ENCODE measurements around the gene CLCNKB.
"Not testable (repeated sequence)": the region's sequence is repeated elsewhere in the genome, so short reads cannot be mapped to it uniquely, and the experiment has no call there.

Gene CLCNKB

DNA sequence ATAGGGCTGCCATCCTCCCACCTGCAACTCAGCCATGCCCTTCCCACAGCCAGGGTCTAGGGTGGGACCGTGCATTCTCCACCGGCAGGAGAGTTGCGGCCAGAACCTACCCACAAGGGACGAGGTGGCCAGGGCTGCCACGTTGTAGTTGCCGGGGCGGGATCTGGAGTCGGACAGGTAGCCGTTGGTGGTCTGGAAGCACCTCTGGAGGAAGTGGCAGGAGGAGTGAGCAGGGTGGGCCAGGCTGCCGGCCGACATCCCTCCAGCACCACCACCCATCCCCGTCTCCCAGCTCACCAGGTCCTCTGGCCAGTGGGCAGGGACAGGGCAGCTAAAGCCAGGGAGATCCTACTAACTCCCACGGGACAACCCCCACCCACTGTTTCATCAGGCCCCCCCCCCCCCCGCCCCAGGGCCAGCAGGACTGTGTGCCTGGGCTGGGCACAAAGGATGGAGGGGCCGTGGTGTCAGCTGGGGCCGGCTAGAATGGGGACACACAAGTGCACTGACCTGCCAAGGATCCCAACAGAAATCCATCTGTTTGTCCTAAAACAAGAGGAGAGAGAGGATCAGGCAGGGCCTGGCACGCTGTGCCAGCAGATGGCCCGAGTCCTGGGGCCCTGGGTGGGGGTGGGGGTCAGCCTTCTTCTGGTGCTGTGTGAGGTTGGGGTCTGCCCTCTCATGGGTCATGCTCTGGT lies 18.6 kb downstream of the CLCNKB start:
- H3K9me3 ChIP-seq (ENCODE audit: low read length); H3K36me3 ChIP-seq (ENCODE audit: insufficient read depth, low read length); H3K4me3 ChIP-seq (ENCODE audit: low read length); H2AFZ ChIP-seq (ENCODE audit: low read depth, low read length): not testable (repeated sequence)
- H3K4me1 ChIP-seq (ENCODE audit: insufficient read depth, low read length): peaks cover 11% of the 10 kb centered on the region
- peaks cover 15% of the 10 kb centered on the region for H3K27me3 ChIP-seq (ENCODE audit: insufficient read depth, low read length)

DNA sequence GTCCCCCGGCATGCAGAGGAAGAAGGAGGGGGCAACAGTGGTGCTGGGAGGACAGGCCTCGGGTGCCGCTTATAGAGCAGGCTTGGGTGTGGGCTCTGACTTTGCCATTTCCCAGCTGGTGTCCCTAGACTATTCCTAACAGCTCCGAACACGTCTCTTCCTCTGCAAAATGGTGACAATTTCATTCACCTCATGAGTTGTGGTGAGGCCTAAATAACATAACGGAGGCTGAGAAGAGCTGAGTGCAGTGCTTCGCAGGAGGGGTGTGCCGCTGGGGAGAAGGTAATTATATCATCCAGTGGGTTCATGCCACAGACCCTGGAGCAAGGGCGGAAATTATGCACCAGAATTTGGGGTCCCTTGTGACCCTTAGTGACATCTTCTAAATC lies 19.1 kb downstream of the CLCNKB start:
- H2AFZ ChIP-seq (ENCODE audit: low read depth, low read length); H3K36me3 ChIP-seq (ENCODE audit: insufficient read depth, low read length); H3K4me3 ChIP-seq (ENCODE audit: low read length); H3K9me3 ChIP-seq (ENCODE audit: low read length): not testable (repeated sequence)
- Histone ChIP-seq H3K4me1 (ENCODE audit: insufficient read depth, low read length) (peaks cover 17% of the 10 kb centered on the region), H3K27me3 (ENCODE audit: insufficient read depth, low read length) (peaks cover 15% of the 10 kb centered on the region)

DNA sequence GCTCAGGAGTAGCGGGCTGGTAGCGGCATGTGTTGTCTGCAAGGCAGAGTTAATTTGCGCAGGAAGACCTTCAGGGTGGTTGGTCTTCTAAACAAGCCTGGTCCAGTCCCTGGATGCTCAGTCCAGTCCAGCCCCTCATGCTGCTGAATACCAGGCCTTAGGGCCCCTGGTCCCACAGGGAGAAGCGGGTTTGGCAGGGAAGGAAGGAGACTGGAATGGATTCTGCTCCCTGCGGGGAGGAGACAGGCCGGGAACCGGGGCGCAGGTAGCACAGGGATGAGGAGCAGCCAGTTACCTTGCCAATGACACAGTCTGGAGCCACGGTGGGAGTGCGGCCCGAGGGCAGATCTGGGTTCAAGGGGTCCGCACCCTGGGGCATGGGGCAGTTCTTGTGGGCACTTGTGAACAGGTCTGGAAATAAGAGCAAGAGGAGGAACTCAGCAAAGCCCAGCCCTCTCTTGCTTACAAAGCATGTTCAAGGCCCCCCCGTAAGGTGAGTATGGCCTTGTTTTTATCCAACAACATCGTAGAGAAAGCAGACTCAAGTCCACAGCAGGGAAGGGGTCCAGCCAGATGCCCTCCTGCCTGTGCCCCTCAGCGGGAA lies 19.7 kb downstream of the CLCNKB start:
- H2AFZ ChIP-seq (ENCODE audit: low read depth, low read length): no peak overlapping the region
- peaks cover 23% of the 10 kb centered on the region for H3K4me1 ChIP-seq (ENCODE audit: insufficient read depth, low read length)
- peaks cover 15% of the 10 kb centered on the region for H3K27me3 ChIP-seq (ENCODE audit: insufficient read depth, low read length)
- H3K9me3 ChIP-seq (ENCODE audit: low read length): no peaks in the 10 kb centered on the region
- H3K4me3 ChIP-seq (ENCODE audit: low read length): no peak overlapping the region
- H3K36me3 ChIP-seq (ENCODE audit: insufficient read depth, low read length): no peaks in the 10 kb centered on the region

DNA sequence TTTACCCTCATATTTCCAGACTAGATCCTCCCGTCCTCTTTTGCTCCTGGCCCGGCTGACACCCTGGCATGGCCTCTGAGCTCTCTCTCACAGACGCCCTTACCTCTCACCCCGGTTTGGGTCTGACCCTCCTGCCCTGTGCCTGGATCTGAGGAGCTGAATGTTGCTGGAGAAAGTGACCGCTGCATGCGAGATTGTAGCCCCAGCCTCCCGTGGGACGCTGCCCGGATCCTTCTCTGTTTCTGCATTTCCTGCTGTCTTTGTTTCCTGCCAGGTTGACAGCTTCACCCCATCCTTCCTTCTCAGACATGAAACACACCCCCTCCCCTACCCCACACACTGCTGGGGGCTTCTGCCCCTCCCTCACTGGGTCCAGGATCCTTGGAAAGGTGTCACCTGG lies 20.3 kb downstream of the CLCNKB start:
- Histone ChIP-seq H3K9me3 (ENCODE audit: low read length) (no peaks in the 10 kb centered on the region), H3K4me3 (ENCODE audit: low read length) (no peak overlapping the region), H3K4me1 (ENCODE audit: insufficient read depth, low read length) (peaks cover 27% of the 10 kb centered on the region)

DNA sequence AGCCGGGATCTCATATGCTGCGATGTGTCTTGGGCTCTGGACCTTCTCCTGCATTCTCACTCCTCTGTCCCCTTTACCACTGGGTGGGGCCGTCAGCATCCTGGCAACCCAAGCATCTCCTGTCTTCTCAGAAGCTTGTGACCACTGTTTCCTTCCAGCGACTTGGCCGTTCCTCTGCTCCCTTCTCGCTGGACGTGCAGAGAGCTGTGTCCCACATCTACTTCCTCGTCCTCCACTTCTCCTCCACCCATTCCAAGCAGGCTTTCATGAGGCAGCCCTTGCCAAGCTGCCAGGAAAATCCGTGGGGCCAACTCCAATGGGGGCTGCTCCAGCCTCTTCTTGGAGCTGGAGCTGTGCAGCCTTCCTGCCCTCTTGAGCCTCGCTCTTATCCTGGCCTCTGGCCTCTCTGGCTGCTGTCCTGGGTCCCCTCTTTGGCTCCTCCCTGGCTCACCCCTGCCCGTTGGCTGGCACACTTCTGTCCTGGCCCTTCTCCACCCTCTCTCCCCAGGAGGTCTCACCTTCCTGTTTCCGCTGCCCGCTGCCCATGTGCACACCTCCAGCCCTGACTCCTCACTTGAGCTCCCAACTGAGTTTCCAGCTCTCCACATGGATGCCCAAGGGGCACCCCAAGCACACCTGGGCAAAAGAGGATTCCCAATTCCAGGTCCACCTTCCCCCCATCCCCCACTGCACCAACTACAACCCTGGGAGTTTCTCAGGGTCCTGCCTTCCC lies 21.1 kb downstream of the CLCNKB start:
- no peak overlapping the region for H3K4me3 ChIP-seq (ENCODE audit: low read length)
- peaks cover 15% of the 10 kb centered on the region for H3K27me3 ChIP-seq (ENCODE audit: insufficient read depth, low read length)
- no peak overlapping the region for H2AFZ ChIP-seq (ENCODE audit: low read depth, low read length)
- H3K4me1 ChIP-seq (ENCODE audit: insufficient read depth, low read length): peaks cover 27% of the 10 kb centered on the region
- no peaks in the 10 kb centered on the region for H3K9me3 ChIP-seq (ENCODE audit: low read length)
- H3K36me3 ChIP-seq (ENCODE audit: insufficient read depth, low read length): no peaks in the 10 kb centered on the region

More for the DNA sequence above, 20.3 kb downstream of the CLCNKB start:
- Histone ChIP-seq H3K27me3 (ENCODE audit: insufficient read depth, low read length) (peaks cover 15% of the 10 kb centered on the region), H3K36me3 (ENCODE audit: insufficient read depth, low read length) (no peaks in the 10 kb centered on the region), H2AFZ (ENCODE audit: low read depth, low read length) (no peak overlapping the region)

DNA sequence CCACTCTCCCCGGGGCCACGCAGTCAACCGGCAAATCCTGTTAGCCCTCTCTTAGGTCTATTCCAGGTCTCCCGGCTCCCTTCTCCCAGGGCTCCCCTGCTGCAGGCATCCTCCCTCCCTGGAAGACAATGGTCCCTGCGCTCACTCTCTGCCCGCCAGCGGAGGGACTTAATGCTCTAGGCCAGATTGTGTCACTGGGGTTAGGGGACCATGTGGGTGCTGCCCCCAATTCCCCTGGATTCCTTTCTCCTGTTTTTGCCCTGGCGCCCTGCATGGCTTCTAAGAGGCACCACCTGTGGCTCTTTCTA lies 21.6 kb downstream of the CLCNKB start:
- Histone ChIP-seq H3K36me3 (ENCODE audit: insufficient read depth, low read length) (no peaks in the 10 kb centered on the region), H2AFZ (ENCODE audit: low read depth, low read length) (no peak overlapping the region), H3K27me3 (ENCODE audit: insufficient read depth, low read length) (peaks cover 15% of the 10 kb centered on the region), H3K9me3 (ENCODE audit: low read length) (no peaks in the 10 kb centered on the region), H3K4me3 (ENCODE audit: low read length) (no peak overlapping the region), H3K4me1 (ENCODE audit: insufficient read depth, low read length) (peaks cover 27% of the 10 kb centered on the region)

DNA sequence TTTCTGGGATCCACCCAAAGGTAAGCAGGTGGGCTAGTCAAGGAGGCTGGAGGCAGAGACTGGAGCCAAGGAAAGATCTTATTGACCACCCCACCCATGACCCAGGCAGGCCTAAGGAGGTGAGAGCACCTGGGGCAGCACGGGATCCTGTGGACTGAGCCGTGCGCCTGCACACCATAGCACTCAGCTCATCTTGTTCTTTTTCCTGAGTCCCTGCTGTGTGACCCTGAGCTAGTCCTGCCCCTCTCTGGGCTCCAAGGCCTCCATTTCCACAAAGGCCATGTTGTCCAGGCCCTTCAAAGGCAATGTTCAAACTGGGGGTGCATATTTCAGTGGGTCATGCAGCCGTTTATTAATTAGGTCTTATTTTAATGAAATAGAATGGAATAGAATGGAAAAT lies 22.7 kb downstream of the CLCNKB start:
- Histone ChIP-seq H2AFZ (ENCODE audit: low read depth, low read length) (no peak overlapping the region), H3K4me1 (ENCODE audit: insufficient read depth, low read length) (peaks cover 27% of the 10 kb centered on the region), H3K36me3 (ENCODE audit: insufficient read depth, low read length) (no peaks in the 10 kb centered on the region), H3K27me3 (ENCODE audit: insufficient read depth, low read length) (peaks cover 10% of the 10 kb centered on the region), H3K4me3 (ENCODE audit: low read length) (no peak overlapping the region), H3K9me3 (ENCODE audit: low read length) (no peaks in the 10 kb centered on the region)

DNA sequence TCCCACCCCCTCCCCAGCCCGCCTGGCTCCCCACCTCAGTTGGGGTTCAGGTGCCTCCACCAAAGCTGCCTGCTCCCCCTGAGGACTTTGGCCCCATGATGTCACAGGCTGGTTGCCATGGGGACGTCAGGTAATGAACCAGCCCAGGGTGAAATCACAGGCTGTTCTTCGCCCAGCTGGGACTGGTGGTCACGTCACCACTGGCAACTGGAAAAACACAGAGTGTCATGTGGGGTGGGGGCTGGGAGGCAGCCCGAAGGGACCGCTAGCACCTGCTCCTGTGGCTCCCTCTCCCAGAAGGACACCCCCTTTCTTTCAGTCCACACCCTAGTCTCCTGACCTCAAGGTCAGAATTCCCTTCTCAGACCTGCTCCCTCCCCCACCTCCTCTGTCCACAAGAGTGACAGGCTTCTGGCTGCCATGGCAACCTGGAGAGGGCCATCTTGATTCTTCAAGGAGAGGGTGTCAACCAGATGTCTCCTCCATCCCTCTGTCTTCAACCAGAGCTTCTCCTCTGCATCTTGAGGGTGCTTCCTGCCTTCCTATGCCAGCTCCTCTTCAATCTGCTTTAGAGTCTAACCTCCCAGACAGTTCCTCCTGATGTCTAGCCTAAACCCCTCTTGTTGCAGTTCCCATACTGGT lies 23.7 kb downstream of the CLCNKB start:
- Histone ChIP-seq H3K27me3 (ENCODE audit: insufficient read depth, low read length) (peaks cover 16% of the 10 kb centered on the region), H3K9me3 (ENCODE audit: low read length) (no peaks in the 10 kb centered on the region), H2AFZ (ENCODE audit: low read depth, low read length) (no peak overlapping the region), H3K4me1 (ENCODE audit: insufficient read depth, low read length) (peaks cover 27% of the 10 kb centered on the region), H3K4me3 (ENCODE audit: low read length) (no peak overlapping the region), H3K36me3 (ENCODE audit: insufficient read depth, low read length) (no peaks in the 10 kb centered on the region)

DNA sequence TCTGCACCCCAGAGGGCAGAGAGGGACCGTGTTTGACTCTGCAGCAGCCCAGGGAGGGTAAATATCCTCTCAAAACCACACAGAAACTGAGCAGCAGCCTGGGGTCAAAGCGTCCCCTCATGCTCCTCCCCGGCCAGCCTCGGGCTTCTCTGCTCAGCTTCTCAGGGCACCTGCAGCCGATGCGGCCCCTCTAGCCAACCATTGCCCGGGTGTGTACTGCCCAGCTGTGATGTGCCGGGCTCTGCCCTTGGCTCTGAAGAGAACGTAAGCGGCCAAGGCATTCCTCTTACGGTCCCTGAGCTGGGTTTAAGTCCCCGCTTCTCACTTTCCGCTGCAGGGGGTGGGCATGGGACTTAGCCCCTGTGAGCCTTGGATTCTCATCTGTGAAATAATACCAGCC lies 24.4 kb downstream of the CLCNKB start:
- Histone ChIP-seq H3K4me3 (ENCODE audit: low read length) (no peak overlapping the region), H2AFZ (ENCODE audit: low read depth, low read length) (no peak overlapping the region), H3K36me3 (ENCODE audit: insufficient read depth, low read length) (no peaks in the 10 kb centered on the region), H3K27me3 (ENCODE audit: insufficient read depth, low read length) (peaks cover 19% of the 10 kb centered on the region), H3K4me1 (ENCODE audit: insufficient read depth, low read length) (peaks cover 34% of the 10 kb centered on the region), H3K9me3 (ENCODE audit: low read length) (no peaks in the 10 kb centered on the region)

DNA sequence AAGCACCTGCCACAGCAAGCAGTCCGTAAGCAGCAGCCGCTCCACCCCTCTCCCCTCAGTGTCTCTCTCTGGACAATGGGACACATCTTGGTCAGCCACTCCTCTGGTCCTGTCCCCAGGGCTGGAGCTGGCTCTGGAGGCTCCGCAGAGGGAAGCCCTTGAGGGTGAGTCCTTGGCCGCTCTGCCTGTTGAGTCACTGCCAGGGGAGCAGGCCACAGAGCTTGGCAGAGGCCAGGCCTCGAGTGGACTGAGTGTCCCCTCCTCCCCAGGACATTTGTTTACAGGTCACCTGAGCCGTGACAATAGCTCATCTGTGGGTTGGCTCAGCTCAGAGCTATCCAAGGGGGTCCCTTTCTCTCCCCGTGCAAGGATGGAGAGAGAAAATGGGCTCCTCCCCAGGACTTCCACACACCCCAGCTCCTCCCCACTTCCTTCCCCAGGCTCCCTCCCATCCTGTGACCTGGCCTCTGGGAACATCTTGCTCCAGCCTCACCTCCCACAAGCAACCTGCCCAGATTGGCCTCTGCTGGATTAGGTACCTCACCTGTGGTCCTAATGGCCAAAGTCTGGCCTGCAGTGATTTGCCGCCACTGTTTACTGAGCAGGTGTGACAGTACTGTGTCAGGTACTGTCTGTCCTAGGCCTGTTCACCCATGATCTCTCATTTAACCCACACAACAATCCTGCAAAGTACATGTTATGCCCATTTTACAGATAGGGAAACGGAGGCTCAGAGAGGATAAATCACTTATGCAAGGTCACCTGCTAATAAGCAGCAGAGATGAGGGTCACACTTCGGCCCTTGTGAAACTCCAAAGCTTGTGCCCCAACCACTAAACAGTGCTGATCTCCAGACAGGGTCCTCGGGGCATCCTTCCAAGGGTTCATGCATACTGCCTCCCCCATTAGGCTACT lies 25.0 kb downstream of the CLCNKB start:
- H3K36me3 ChIP-seq (ENCODE audit: insufficient read depth, low read length): no peaks in the 10 kb centered on the region
- peaks cover 19% of the 10 kb centered on the region for H3K27me3 ChIP-seq (ENCODE audit: insufficient read depth, low read length)
- H3K9me3 ChIP-seq (ENCODE audit: low read length): no peaks in the 10 kb centered on the region
- no peak overlapping the region for H3K4me3 ChIP-seq (ENCODE audit: low read length)
- peaks cover 37% of the 10 kb centered on the region for H3K4me1 ChIP-seq (ENCODE audit: insufficient read depth, low read length)
- no peak overlapping the region for H2AFZ ChIP-seq (ENCODE audit: low read depth, low read length)

DNA sequence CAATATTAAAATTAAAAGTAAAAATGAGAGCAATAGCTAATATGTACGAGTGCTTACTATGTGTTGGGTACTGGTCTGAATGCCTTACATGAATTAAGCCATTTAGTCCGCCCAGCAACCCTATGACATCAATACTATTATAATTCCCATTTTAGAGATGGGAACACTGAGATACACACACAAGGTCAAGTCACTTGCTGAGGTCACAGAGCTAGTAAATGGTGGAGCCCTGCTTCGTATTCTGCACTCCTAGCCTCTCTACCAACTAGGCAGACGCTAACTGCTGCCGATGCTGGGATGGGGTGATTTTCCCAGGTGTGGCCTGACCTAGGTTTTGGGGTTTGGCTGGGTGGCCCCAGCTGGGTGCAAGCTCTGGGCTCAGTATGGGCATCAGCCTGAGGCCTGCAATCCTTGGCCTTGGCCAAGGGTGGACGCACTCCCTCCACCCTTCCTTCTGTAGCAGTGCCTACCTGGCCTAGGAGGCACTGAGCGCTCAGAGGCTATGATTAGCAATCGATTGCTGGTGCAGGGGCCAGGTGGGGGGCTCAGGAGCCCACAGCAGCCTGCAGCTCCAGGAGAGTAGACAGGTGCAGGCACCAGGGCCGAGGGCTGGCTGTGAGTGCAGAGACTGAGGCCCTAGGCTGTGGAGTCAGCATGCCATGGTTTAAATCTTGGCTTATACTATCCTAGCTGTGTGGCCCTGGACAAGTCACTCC lies 27.2 kb downstream of the CLCNKB start:
- Histone ChIP-seq H3K9me3 (ENCODE audit: low read length) (no peaks in the 10 kb centered on the region), H3K4me3 (ENCODE audit: low read length) (no peak overlapping the region), H3K36me3 (ENCODE audit: insufficient read depth, low read length) (no peaks in the 10 kb centered on the region), H3K27me3 (ENCODE audit: insufficient read depth, low read length) (peaks cover 19% of the 10 kb centered on the region), H3K4me1 (ENCODE audit: insufficient read depth, low read length) (peaks cover 37% of the 10 kb centered on the region), H2AFZ (ENCODE audit: low read depth, low read length) (no peak overlapping the region)

DNA sequence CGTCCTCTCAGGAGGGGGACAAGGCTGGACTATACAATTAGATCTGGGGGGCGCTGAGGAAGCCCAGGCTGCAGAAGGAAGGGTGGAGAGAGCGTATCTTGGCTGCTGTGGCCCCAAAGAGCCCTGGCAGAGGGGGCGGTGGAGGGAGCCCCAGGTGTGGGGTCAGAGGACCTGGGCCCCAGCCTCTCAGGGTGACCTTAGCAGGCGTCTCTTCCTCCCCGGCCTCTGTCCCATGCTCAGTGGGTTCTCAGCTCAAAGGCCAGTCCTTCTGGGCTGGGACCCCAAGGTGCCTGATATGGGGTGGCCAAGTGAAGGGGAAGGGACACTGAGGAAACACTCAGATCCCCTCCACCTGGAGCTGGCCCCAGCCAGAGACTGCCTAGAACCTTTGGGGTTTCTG lies 28.0 kb downstream of the CLCNKB start:
- H3K4me1 ChIP-seq (ENCODE audit: insufficient read depth, low read length): peaks cover 37% of the 10 kb centered on the region
- no peak overlapping the region for H3K4me3 ChIP-seq (ENCODE audit: low read length)
- H3K27me3 ChIP-seq (ENCODE audit: insufficient read depth, low read length): peaks cover 26% of the 10 kb centered on the region

More for the DNA sequence above, 28.0 kb downstream of the CLCNKB start:
- H3K9me3 ChIP-seq (ENCODE audit: low read length): no peaks in the 10 kb centered on the region
- no peak overlapping the region for H2AFZ ChIP-seq (ENCODE audit: low read depth, low read length)
- no peaks in the 10 kb centered on the region for H3K36me3 ChIP-seq (ENCODE audit: insufficient read depth, low read length)

Measured in neuron (in vitro differentiated cells).